WTC11 (cell line): ENCODE data around the gene KRTAP4-7.
"Not testable (repeated sequence)": the region's sequence is repeated elsewhere in the genome, so short reads cannot be mapped to it uniquely, and the experiment has no call there.

ENCODE experiments used
- ATF3 ChIP-seq: sonication (generic); formaldehyde crosslinking; conservative IDR thresholded peaks from 2 replicates; pipeline ENCODE4 v1.8.1; 2022; ENCODE audit warnings: mild to moderate bottlenecking, missing genetic modification reagents
- CTCF ChIP-seq: fragments of 200-600 bp; IDR thresholded peaks from 2 replicates; pipeline ENCODE4 v1.8.0; 2022; ENCODE audit warnings: antibody characterized with exemption
- E2F1 ChIP-seq: sonication (generic); formaldehyde crosslinking; IDR thresholded peaks from 2 replicates; pipeline ENCODE4 v1.8.0; 2022; ENCODE audit warnings: mild to moderate bottlenecking, missing genetic modification reagents
- FOXK1 ChIP-seq: sonication (generic); formaldehyde crosslinking; IDR thresholded peaks from 2 replicates; pipeline ENCODE4 v1.8.0; 2022; ENCODE audit warnings: mild to moderate bottlenecking, moderate library complexity, missing genetic modification reagents
- HMGXB4 ChIP-seq: sonication (generic); formaldehyde crosslinking; IDR thresholded peaks from 2 replicates; pipeline ENCODE4 v1.8.1; 2023; ENCODE audit warnings: mild to moderate bottlenecking, moderate library complexity, missing genetic modification reagents
- IRF2 ChIP-seq: sonication (generic); formaldehyde crosslinking; IDR thresholded peaks from 2 replicates; pipeline ENCODE4 v1.8.0; 2022; ENCODE audit warnings: low read depth, missing genetic modification reagents, borderline replicate concordance
- JUN ChIP-seq: sonication (generic); formaldehyde crosslinking; IDR thresholded peaks from 2 replicates; pipeline ENCODE4 v1.8.0; 2023; ENCODE audit warnings: mild to moderate bottlenecking, missing genetic modification reagents
- NFE2L1 ChIP-seq: sonication (generic); formaldehyde crosslinking; IDR thresholded peaks from 2 replicates; pipeline ENCODE4 v1.8.1; 2023; ENCODE audit warnings: missing genetic modification reagents
- USF2 ChIP-seq: sonication (generic); formaldehyde crosslinking; IDR thresholded peaks from 2 replicates; pipeline ENCODE4 v1.8.1; 2023; ENCODE audit warnings: mild to moderate bottlenecking, missing genetic modification reagents, moderate library complexity

GRCh38 chr17:41123991-41124371 lies 40.0 kb downstream of the KRTAP4-7 start, which contains the start of gene KRTAP4-12:
- not testable (repeated sequence) for TF ChIP-seq E2F1 (CRISPR knock-in tag); CTCF; FOXK1 (CRISPR knock-in tag); IRF2; USF2; ATF3 (CRISPR knock-in tag); JUN (CRISPR knock-in tag); NFE2L1; HMGXB4 (CRISPR knock-in tag)
